Keratinocyte (primary cell): ENCODE data around the gene UNKL. TPM values are rescaled to one million over a fixed set of nuclear protein-coding genes. Genes with fewer than 3 reads are reported as not detected.

Experiments
- DNase-seq: peaks from one replicate; pipeline ENCODE4 v3.0.0-alpha.2; 2011; ENCODE audit warnings: low read depth, missing footprints, low spot score
- FAIRE-seq: peaks from 2 replicates; lab custom pipeline; 2011; peaks lifted over from hg19 to GRCh38; lab: Jason Lieb, UNC
- H2AFZ ChIP-seq: 2 replicates; pipeline ENCODE4 v1.6.0; 2012; ENCODE audit warnings: low read length, control low read depth, inconsistent platforms; ENCODE audit not compliant: control insufficient read depth
- H3K27ac ChIP-seq: 2 replicates; pipeline ENCODE4 v1.5.1; 2011; ENCODE audit warnings: low read length; ENCODE audit not compliant: control insufficient read depth, insufficient read depth
- H3K27me3 ChIP-seq: 3 replicates; pipeline ENCODE4 v1.6.0; 2011; ENCODE audit warnings: low read length; ENCODE audit not compliant: control insufficient read depth, insufficient read depth; ENCODE audit errors: extremely low read depth
- H3K36me3 ChIP-seq, 2 experiments: 2 replicates in 1 of 2; 3 replicates in 1 of 2; pipeline ENCODE4 v1.5.1; 2011; ENCODE audit warnings: low read length in 2 of 2, mild to moderate bottlenecking in 1 of 2; ENCODE audit not compliant: control insufficient read depth in 2 of 2, insufficient read depth in 2 of 2; ENCODE audit errors: extremely low read depth in 1 of 2
- H3K4me1 ChIP-seq: 3 replicates; pipeline ENCODE4 v1.5.1; 2011; ENCODE audit warnings: low read length; ENCODE audit not compliant: control insufficient read depth, insufficient read depth; ENCODE audit errors: extremely low read depth
- H3K4me2 ChIP-seq: 3 replicates; pipeline ENCODE4 v1.6.0; 2011; ENCODE audit warnings: low read depth, low read length; ENCODE audit not compliant: control insufficient read depth, insufficient read depth; ENCODE audit errors: extremely low read depth
- H3K4me3 ChIP-seq, 3 experiments: fragments of 200-600 bp in 1 of 3; sonication (generic) in 1 of 3; 2 replicates in 2 of 3; 3 replicates in 1 of 3; pipeline ENCODE4 v1.5.1; 2011 to 2016; ENCODE audit warnings: low read length in 3 of 3, mild to moderate bottlenecking in 3 of 3, control low read depth in 2 of 3, inconsistent platforms in 1 of 3, low read depth in 1 of 3, mixed read lengths in 1 of 3, mixed run types in 1 of 3, moderate library complexity in 1 of 3; ENCODE audit not compliant: control insufficient read depth in 2 of 3, insufficient read depth in 2 of 3; ENCODE audit errors: extremely low read depth in 1 of 3
- H3K79me2 ChIP-seq: 2 replicates; pipeline ENCODE4 v1.6.0; 2012; ENCODE audit warnings: low read length; ENCODE audit not compliant: control insufficient read depth, insufficient read depth
- H3K9ac ChIP-seq: 3 replicates; pipeline ENCODE4 v1.6.0; 2011; ENCODE audit warnings: low read length; ENCODE audit not compliant: control insufficient read depth, insufficient read depth; ENCODE audit errors: extremely low read depth
- H3K9me1 ChIP-seq: 3 replicates; pipeline ENCODE4 v1.6.0; 2011; ENCODE audit warnings: low read length; ENCODE audit not compliant: control insufficient read depth, insufficient read depth; ENCODE audit errors: extremely low read depth
- H3K9me3 ChIP-seq: 2 replicates; pipeline ENCODE4 v1.5.1; 2012; ENCODE audit warnings: low read depth, low read length; ENCODE audit not compliant: control insufficient read depth
- H4K20me1 ChIP-seq: 3 replicates; pipeline ENCODE4 v1.6.0; 2011; ENCODE audit warnings: low read length; ENCODE audit not compliant: control insufficient read depth, insufficient read depth; ENCODE audit errors: extremely low read depth
- EZH2 ChIP-seq: IDR thresholded peaks from one replicate; pipeline ENCODE4 v1.6.1; 2012; ENCODE audit warnings: inconsistent platforms, mild to moderate bottlenecking, low read length, moderate library complexity
- dilution Hi-C: fragments of 300-500 bp; cut with MboI; formaldehyde crosslinking; loops from one replicate; pipeline ENCODE4 v1.7.0; 2020; ENCODE audit warnings: low sequenced_read_pairs; ENCODE audit not compliant: extremely low pct_ligation_motif_present
- polyA plus RNA-seq, 5 experiments: library from polyadenylated mRNA; depleted of rRNA in 3 of 5; stranded (reverse) in 3 of 5; stranded (forward) in 1 of 5; unstranded in 1 of 5; fragments of >200 nt; gene quantifications; 1 replicate in 1 of 5; 2 replicates in 3 of 5; 3 replicates in 1 of 5; pipeline versions ENCODE4 v1.2.1 to v1.2.3, GENCODE V29; 2011 to 2012; ENCODE audit warnings: missing spikeins in 2 of 5, low read depth in 1 of 5, low replicate concordance in 1 of 5
- TF ChIP-seq, protein P1 (sequence below), 3 experiments: IDR thresholded peaks in 1 of 3; conservative IDR thresholded peaks in 1 of 3; optimal IDR thresholded peaks in 1 of 3; 2 replicates in 2 of 3; 3 replicates in 1 of 3; pipeline versions ENCODE3 to v1.5.1; 2011; ENCODE audit warnings: low read length in 3 of 3, mild to moderate bottlenecking in 3 of 3, moderate library complexity in 2 of 3, control low read depth in 1 of 3, inconsistent platforms in 1 of 3; ENCODE audit not compliant: insufficient read depth in 2 of 3; ENCODE audit errors: extremely low read depth in 1 of 3

Gene UNKL
- polyA plus RNA-seq, 1 donor (not counting 4 experiments of a cell fraction or from before 2014, with no cell fraction given): 2.3 TPM

DNA sequence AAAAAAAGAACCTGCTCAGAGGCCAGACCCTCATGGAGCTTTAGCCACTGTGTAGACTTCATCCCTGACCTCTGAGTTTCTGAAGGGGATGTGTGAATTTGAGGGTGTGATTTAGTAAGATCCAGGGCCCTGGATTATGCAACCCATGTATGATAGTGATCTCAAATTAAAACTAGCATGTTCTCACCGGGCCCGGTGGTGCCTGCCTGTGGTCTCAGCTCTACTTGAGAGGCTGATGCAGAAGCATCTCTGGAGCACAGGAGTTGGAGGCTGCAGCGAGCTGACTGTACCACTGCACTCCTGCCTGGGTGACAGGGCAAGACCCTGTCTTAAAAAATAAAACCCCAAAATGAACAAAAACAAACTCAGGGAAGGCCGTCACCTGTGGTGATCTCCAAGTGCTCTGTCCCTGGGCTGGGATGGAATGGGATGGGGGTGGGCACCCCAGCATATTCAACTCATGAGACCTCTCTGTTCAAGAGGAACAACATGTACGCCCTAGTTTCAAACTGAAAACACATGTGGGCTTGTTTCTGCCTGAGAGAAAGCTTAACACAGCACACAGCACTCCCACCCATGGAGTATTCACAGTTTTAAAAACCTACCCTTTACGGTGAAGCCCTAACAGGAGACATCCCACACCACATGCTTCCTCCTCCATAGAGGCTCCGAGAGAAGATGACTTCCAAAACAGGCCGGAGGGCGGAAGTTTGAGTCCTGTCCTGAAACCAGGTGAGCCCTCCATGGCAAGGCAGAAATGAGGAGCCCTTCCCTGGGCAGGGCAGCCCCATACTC is 32.7 kb downstream of the UNKL start:
- Histone ChIP-seq H3K36me3 (no peaks in the 10 kb centered on the region), H3K9me3 (no peaks in the 10 kb centered on the region), H3K4me2 (no peak overlapping the region), H3K27ac (no peak overlapping the region), H3K27me3 (no peaks in the 10 kb centered on the region), H4K20me1 (no peaks in the 10 kb centered on the region), H2AFZ (no peak overlapping the region), H3K9me1 (no peaks in the 10 kb centered on the region), H3K9ac (no peak overlapping the region), H3K79me2 (no peaks in the 10 kb centered on the region), H3K4me3 (no peak overlapping the region), H3K4me1 (peaks cover 7% of the 10 kb centered on the region)
- FAIRE-seq (no peak), DNase-seq (no peak)
- TF ChIP-seq, protein P1, sequence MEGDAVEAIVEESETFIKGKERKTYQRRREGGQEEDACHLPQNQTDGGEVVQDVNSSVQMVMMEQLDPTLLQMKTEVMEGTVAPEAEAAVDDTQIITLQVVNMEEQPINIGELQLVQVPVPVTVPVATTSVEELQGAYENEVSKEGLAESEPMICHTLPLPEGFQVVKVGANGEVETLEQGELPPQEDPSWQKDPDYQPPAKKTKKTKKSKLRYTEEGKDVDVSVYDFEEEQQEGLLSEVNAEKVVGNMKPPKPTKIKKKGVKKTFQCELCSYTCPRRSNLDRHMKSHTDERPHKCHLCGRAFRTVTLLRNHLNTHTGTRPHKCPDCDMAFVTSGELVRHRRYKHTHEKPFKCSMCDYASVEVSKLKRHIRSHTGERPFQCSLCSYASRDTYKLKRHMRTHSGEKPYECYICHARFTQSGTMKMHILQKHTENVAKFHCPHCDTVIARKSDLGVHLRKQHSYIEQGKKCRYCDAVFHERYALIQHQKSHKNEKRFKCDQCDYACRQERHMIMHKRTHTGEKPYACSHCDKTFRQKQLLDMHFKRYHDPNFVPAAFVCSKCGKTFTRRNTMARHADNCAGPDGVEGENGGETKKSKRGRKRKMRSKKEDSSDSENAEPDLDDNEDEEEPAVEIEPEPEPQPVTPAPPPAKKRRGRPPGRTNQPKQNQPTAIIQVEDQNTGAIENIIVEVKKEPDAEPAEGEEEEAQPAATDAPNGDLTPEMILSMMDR (optimal IDR thresholded peaks at IDR 0.05 in 1 of 3, IDR thresholded peaks at IDR 0.05 in 1 of 3, conservative IDR thresholded peaks at IDR 0.05 in 1 of 3; ENCODE audit: extremely low read depth in 1 of 3, insufficient read depth in 2 of 3, low read length in 3 of 3): no peak
- no peak for TF ChIP-seq EZH2
- dilution Hi-C loops: no loop called here

DNA sequence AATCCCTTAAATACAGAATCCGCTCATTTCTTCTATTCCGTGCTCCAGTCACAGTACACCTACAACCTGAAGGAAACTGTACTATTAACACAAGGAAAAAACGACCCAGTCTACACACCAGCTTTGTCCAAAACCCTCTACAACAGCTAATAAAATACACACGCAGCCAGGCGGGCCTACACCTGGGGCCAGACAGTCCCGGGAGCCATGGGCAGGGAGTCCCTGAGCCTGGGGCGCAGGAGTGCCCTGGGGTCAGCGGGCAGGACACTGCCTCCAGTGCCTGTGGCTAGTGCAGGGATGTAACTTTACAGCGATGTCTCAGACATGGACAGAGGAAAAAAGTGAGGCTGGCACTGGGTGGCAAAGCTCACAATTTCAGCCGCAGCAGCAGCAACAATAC is 34.3 kb downstream of the UNKL start:
- no peak for DNase-seq
- Histone ChIP-seq H3K27ac (no peak overlapping the region), H3K9me3 (no peaks in the 10 kb centered on the region), H3K27me3 (no peaks in the 10 kb centered on the region), H3K36me3 (no peaks in the 10 kb centered on the region), H3K9ac (no peak overlapping the region), H3K4me1 (peaks cover 7% of the 10 kb centered on the region), H3K79me2 (no peaks in the 10 kb centered on the region), H3K4me3 (no peak overlapping the region), H3K9me1 (no peaks in the 10 kb centered on the region), H3K4me2 (peak overlapping the region; percentile 51), H4K20me1 (no peaks in the 10 kb centered on the region), H2AFZ (no peak overlapping the region)
- TF ChIP-seq, protein P1 (optimal IDR thresholded peaks at IDR 0.05 in 1 of 3, IDR thresholded peaks at IDR 0.05 in 1 of 3, conservative IDR thresholded peaks at IDR 0.05 in 1 of 3; ENCODE audit: extremely low read depth in 1 of 3, insufficient read depth in 2 of 3, low read length in 3 of 3): no peak
- no peak for TF ChIP-seq EZH2
- dilution Hi-C loops: no loop called here
- FAIRE-seq: no peak
